RWPE2 (cell line): ENCODE data around the gene CCDC120.
A peak's percentile ranks its signal among the peaks of the same experiment; 100 is the strongest.

Experiments
- ATAC-seq: fragments of 200-7000 bp; cut with Tn5 transposase; 3 replicates; pipeline ENCODE4 v1.9.1; 2021; ENCODE audit warnings: low read depth
- DNase-seq: peaks from one replicate; pipeline ENCODE4 v3.0.0-alpha.2; 2020; ENCODE audit warnings: low spot score
- H3K27ac ChIP-seq: fragments of 450-650 bp; 2 replicates; pipeline ENCODE4 v1.5.1; 2017; ENCODE audit warnings: mild to moderate bottlenecking; ENCODE audit not compliant: poor library complexity, severe bottlenecking
- H3K27me3 ChIP-seq: fragments of 250-450 bp; sonication (Bioruptor Pico); 2 replicates; pipeline ENCODE4 v1.5.1; 2021; ENCODE audit warnings: mild to moderate bottlenecking, moderate library complexity; ENCODE audit not compliant: insufficient read depth, poor library complexity, severe bottlenecking
- H3K36me3 ChIP-seq: fragments of 250-450 bp; sonication (Bioruptor Pico); 2 replicates; pipeline ENCODE4 v1.5.1; 2020; ENCODE audit warnings: low read depth, mild to moderate bottlenecking, moderate library complexity
- H3K4me1 ChIP-seq: fragments of 250-450 bp; sonication (Bioruptor Pico); 2 replicates; pipeline ENCODE4 v1.5.1; 2021; ENCODE audit warnings: mild to moderate bottlenecking, moderate library complexity; ENCODE audit not compliant: insufficient read depth, poor library complexity, severe bottlenecking
- H3K4me3 ChIP-seq: fragments of 250-450 bp; sonication (Bioruptor Pico); 2 replicates; pipeline ENCODE4 v1.5.1; 2021; ENCODE audit warnings: mild to moderate bottlenecking, moderate library complexity; ENCODE audit not compliant: severe bottlenecking
- H3K9me3 ChIP-seq: fragments of 250-450 bp; sonication (Bioruptor Pico); 2 replicates; pipeline ENCODE4 v1.5.1; 2021; ENCODE audit warnings: mild to moderate bottlenecking, moderate library complexity; ENCODE audit not compliant: severe bottlenecking
- TF ChIP-seq, protein P1 (sequence below): fragments of 450-650 bp; IDR thresholded peaks from one replicate; pipeline ENCODE4 v1.5.1; 2017; ENCODE audit warnings: mild to moderate bottlenecking, moderate library complexity; ENCODE audit not compliant: poor library complexity, severe bottlenecking

CCDC120 gene

DNA sequence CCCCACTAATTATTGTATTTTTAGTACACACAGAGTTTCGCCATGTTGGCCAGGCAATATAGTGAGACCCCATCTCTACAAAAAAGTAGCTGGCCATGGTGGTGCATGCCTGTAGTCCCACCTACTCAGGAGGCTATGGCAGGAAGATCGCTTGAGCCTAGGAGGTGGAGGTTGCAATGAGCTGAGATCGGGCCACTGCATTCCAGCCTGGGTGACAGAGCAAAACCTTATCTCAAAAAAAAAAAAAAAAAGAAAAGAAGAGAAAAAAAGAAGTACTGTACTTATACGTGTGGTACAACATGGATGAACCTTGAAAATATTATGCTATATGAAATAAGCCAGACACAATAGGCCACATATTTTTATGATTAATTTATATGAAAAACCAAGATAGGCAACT, 30.8 kb downstream of the CCDC120 start:
- H3K36me3 ChIP-seq = no peaks in the 10 kb centered on the region
- H3K27me3 ChIP-seq = no peaks in the 10 kb centered on the region
- no peak overlapping the region for H3K4me3 ChIP-seq
- no peaks in the 10 kb centered on the region for H3K9me3 ChIP-seq
- no peak overlapping the region for H3K27ac ChIP-seq
- TF ChIP-seq, protein P1, sequence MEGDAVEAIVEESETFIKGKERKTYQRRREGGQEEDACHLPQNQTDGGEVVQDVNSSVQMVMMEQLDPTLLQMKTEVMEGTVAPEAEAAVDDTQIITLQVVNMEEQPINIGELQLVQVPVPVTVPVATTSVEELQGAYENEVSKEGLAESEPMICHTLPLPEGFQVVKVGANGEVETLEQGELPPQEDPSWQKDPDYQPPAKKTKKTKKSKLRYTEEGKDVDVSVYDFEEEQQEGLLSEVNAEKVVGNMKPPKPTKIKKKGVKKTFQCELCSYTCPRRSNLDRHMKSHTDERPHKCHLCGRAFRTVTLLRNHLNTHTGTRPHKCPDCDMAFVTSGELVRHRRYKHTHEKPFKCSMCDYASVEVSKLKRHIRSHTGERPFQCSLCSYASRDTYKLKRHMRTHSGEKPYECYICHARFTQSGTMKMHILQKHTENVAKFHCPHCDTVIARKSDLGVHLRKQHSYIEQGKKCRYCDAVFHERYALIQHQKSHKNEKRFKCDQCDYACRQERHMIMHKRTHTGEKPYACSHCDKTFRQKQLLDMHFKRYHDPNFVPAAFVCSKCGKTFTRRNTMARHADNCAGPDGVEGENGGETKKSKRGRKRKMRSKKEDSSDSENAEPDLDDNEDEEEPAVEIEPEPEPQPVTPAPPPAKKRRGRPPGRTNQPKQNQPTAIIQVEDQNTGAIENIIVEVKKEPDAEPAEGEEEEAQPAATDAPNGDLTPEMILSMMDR = no peak
- no peak for ATAC-seq
- no peaks in the 10 kb centered on the region for H3K4me1 ChIP-seq
- DNase-seq = no peak

DNA sequence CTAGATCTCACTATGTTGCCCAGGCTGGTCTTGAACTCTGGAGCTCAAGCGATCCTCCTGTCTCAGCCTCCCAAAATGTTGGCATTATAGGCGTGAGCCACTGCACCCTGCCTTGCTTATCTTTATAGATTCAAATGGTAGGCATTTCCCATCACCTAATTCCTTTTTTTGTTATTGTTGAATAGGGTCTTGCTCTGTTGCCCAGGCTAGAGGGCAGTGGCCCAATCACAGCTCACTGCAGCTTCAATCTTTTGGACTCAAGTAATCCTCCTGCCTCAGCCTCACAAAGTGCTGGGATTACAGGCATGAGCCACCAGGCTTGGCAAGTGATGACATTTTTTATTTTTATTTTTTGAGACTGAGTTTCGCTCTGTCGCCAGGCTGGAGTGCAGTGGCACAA, 37.6 kb downstream of the CCDC120 start:
- Histone ChIP-seq H3K36me3 (no peaks in the 10 kb centered on the region), H3K4me3 (no peak overlapping the region), H3K27ac (no peak overlapping the region), H3K9me3 (no peaks in the 10 kb centered on the region), H3K4me1 (no peaks in the 10 kb centered on the region), H3K27me3 (no peaks in the 10 kb centered on the region)
- DNase-seq (no peak), ATAC-seq (no peak)
- TF ChIP-seq, protein P1 = no peak

DNA sequence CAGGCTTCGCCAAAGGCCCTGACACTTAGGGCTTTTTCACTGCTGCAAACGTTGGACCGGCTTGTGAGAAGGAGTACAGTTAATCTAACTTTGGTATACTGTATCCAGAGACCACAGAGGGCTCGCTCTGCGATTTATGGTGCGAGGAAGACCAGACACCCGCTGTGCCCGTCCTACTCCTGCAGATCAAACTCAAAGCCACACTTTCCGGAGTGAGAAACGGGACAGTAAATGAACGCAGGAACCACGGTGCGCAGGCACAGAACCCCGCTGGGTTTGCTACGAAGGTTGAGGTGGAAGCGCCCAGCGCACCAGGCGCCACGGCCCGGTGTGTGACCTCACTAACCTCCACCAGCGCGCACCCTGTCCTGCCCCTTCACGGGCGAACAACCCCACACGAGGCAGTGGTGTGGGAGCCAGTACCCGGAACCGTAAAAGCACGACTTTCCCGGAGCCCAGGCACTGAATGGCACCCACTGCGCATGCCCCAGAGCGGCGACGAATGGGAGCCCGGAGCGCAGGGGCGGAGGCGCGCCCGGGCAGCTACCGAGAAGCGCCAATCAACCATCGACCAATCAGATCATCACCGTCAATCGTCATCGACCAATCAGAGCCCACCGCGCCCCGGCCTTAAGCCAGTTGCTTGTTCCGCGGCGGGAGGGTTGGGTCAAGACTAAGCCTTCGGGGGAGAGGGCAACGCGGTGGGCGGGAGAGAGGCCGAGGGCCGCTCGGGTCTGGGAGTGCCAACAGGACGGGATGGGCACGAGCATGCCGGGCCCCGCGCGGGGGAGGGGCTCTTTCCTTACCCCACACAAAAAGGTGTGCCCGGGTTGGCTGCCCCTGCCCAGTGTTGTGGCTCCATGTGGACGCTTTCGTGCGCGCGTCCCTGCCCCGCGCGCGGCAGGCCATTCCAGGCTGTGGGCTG, 42.2 kb downstream of the CCDC120 start:
- peak overlapping the region; percentile 46 for H3K27ac ChIP-seq
- no peaks in the 10 kb centered on the region for H3K9me3 ChIP-seq
- TF ChIP-seq, protein P1 = no peak
- H3K27me3 ChIP-seq = no peaks in the 10 kb centered on the region
- DNase-seq (peak; percentile 90), ATAC-seq (peak; percentile 96)
- H3K36me3 ChIP-seq = no peaks in the 10 kb centered on the region
- no peaks in the 10 kb centered on the region for H3K4me1 ChIP-seq
- peak overlapping the region; percentile 67 for H3K4me3 ChIP-seq

DNA sequence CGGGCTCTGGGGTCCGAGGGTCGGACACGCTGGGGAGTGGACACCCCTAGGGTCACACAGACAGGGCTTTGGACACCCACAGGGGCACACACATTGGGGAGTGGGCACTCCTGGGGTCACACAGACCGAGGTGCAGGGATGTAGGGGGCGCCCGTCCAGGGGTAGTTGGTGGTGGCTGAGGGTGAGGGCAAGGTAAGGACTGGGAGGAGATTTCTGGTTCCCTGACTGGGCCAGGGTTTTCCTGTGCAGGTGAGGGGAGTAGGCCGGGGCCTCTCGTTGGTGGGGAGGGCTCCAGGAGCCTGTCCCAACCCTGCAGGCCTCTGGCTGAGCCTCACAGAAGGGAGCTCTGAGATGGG, 42.8 kb downstream of the CCDC120 start:
- Histone ChIP-seq H3K27ac (peak overlapping the region; percentile 46), H3K9me3 (no peaks in the 10 kb centered on the region), H3K27me3 (no peaks in the 10 kb centered on the region), H3K4me3 (peak overlapping the region; percentile 67), H3K36me3 (no peaks in the 10 kb centered on the region), H3K4me1 (no peaks in the 10 kb centered on the region)
- DNase-seq (no peak), ATAC-seq (peak; percentile 3; the same call in 1 of the 3 replicates)
- TF ChIP-seq, protein P1 = peak; percentile 17

DNA sequence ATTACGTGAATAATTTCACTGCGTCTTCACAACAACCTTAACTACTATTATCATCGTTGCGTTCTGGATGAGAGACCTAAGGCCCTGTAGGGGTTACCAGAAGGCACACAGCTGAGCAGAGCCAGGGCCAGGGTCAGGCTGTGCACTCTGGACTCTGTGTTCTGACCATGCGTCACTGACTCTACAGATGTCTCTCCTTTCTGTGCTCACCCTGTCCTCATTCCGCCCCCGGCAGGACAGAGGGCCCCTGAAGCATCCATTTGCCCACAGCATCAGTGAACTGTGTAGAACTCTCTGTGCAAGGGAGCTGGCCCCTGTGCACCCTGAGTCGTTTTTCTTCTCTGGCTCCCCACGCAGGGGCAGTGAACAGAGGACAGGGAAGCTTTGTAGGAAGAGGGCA, 43.4 kb downstream of the CCDC120 start:
- Histone ChIP-seq H3K36me3 (no peaks in the 10 kb centered on the region), H3K9me3 (no peaks in the 10 kb centered on the region), H3K4me3 (no peak overlapping the region), H3K27ac (no peak overlapping the region), H3K4me1 (no peaks in the 10 kb centered on the region), H3K27me3 (no peaks in the 10 kb centered on the region)
- ATAC-seq = no peak
- no peak for DNase-seq
- TF ChIP-seq, protein P1 = no peak
